NCI-H774 (cell line): ENCODE results near the gene TNIP1.

Experiments
- DNase-seq: peaks from one replicate; lab custom pipeline; 2025; lab: John Stamatoyannopoulos, UW

TNIP1 gene

DNA sequence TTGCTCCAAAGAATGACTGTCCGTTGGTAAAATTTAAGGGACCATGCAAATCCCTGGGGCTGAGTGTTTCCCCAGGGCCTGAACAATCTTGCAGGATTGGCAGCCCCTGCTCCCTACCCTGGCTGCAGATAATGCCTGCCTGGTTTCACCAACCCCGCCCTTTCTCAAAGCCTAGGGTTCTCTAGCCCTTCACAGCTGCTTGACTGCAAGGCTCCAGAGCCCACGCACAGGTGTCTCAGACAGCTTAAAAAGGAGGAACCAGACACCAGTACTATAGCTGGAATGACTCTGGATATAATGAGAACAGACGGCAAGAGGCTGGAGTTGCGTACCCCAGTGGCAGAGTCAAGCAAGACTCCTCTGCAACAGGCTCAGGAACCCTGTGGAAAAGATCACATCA is 25.2 kb upstream of the TNIP1 start:
- no peak for DNase-seq

- DNase-seq = no peak
These were observed 24.7 kb upstream of the TNIP1 start for GRCh38 chr5:151105561-151105960.

- no peak for DNase-seq
These were observed 24.0 kb upstream of the TNIP1 start for GRCh38 chr5:151104795-151105194.

DNA sequence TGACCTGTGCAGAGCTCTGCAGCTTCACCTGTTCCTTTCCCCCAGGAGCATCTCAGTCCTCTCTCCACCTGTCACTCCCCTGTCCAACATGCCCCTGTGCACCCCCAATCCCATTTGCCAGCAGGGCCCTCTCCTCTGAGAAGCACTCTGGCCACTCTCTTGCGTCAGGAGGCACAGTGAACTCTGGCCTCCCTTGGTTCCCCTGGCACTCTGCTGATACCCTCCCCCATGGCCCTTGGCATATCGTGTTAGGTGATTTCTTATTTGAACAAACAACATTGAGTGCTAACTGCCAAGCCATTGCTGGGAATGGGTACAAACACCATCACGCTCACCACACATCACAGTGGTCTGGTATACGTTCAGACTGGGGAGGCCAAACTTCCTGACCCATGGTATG is 20.9 kb upstream of the TNIP1 start:
- DNase-seq = no peak

- DNase-seq = no peak
These were observed 20.3 kb upstream of the TNIP1 start for GRCh38 chr5:151101151-151101550.

GRCh38 chr5:151100681-151101080 is 19.8 kb upstream of the TNIP1 start:
- no peak for DNase-seq

GRCh38 chr5:151098768-151099121 is 17.9 kb upstream of the TNIP1 start:
- no peak for DNase-seq

GRCh38 chr5:151097820-151098767 is 17.3 kb upstream of the TNIP1 start:
- no peak for DNase-seq

- DNase-seq = no peak
These were observed 16.2 kb upstream of the TNIP1 start for GRCh38 chr5:151097061-151097460.

- DNase-seq = no peak
These were observed 15.2 kb upstream of the TNIP1 start for GRCh38 chr5:151096001-151096373.

DNA sequence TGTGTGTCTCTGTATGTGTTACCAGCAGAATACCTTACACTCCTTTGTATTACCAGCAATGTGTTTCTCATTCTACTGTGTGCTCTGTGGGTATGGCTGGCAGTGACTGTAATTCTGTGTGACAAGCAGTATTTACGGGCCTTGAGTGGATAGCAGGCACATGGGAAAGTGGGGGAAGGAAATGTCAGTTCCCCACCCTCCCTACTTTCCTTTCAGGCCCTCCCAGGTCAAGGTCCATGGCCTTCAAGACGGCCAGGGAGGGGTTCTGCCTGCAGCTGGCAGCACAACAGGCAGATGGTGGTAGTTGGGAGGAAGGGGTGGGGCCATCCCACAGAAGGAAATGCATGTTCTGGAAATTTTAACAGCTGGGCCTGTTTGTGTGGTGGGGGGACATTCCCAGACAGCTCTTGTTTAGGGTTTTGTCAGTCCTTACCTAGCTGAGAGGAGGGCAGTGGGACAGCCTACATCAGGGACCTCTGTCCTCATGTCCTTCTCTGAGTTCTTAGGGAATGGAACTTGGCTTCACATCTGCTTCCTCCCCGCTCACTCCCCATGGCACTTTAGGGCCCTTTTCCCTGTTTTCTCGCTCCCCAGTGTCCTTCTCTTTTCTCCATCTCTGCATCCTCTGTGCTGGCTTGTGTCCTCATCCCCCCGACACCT is 14.6 kb upstream of the TNIP1 start:
- DNase-seq = no peak

- no peak for DNase-seq
These were observed 14.0 kb upstream of the TNIP1 start for GRCh38 chr5:151094852-151095245.

DNA sequence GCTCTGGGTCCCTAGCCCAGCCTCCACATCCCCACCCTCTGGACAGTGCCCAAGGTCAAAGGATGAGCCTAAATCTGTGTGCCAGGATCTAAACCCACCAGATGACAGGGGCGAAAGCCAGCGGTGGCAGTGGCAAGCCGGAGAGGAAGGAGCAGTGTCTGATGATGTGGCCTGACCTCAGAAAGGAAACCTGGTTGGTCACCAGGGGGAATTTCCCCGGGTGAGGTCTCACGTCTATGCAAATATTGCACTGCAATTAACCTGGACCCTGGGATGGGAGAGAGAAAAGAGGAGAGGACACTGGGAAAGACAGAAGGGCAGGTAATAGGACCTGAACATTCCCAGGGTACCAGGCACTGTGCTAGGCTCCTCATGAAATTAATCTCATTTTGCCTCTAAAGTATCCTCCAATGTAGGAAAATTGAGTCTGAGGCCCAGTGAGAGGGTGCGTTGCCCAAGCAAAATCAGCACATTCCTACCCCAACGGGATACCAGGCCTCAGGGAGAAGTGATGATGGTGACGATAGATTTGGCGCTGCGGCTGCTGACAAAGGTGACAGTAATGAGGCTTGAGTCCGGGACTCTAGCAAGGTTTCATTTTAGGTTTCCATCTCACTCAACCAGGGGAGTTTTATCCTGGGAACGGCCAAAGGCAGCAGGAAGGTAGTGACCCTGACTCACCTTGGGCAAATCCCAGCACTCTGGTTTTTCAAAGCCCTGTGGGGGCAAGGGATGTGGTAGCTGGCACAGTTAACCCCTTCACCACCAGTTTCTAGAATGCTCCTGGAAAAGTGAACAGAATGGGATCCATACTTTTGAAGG is 13.4 kb upstream of the TNIP1 start:
- no peak for DNase-seq

- no peak for DNase-seq
These were observed 12.6 kb upstream of the TNIP1 start for GRCh38 chr5:151093476-151093889.

DNA sequence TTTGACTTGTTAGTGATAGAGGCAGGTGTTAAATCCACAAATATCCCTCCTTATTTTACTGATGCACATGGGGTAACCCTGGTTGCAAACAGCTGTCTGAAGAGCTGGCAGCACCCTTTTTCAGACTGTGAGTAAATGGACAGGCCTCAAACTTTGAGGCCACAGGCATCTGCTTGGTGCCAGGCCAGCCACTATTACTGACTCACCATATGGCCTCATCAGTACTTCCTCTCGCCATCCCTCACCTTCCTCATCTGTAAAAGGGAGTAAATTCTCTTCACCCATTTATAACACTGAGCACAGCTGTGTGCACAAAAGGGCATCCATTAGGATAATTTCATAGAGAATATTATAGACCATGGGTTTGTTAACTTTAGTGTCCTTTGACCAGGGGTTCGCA is 11.9 kb upstream of the TNIP1 start:
- DNase-seq = no peak

DNA sequence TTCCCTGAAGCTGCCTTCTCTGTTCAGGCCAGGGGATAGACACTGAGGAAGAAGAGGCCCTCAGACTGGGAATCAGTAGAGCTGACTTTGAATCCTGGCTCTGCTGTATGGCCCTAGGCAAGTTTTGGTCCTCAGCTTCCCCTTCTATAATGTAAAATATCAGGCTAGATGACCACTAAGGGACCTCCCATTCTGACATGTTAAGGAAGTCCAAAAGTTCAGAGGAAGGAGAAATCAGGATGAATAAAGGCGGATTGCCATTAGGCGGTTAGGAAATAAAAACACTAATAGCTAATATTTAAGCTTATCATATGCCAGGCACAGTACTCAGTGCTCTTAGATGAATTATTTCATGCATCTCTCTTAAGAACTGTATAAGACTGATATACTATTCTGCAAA is 8.9 kb upstream of the TNIP1 start:
- DNase-seq = no peak

- no peak for DNase-seq
These were observed 8.2 kb upstream of the TNIP1 start for GRCh38 chr5:151088986-151089385.

- DNase-seq = no peak
These were observed 6.7 kb upstream of the TNIP1 start for GRCh38 chr5:151087486-151087885.

DNA sequence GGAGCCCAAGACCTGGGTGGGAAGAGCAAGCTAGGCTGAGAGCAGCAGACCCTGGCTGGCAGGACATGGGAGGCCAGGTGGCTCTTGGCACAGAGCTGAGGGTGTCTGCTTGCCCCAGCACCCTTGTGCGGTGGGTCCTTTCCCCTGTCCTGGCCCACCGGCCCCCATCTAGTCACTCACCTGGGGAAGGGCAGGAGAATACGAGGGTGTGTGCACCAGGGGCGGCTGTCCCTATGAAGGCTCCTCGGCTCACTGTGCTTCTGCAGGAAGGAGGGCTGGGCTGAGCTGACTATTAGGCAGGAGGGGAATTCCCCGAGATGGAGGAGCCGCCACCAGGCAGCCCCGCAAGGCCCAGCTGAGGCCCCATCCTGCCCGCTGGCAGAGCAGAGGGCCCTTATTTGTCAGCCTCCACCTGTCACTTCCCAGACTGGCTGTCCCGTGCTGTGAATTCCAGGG is 6.1 kb upstream of the TNIP1 start:
- DNase-seq = no peak

GRCh38 chr5:151086192-151086869 is 5.5 kb upstream of the TNIP1 start:
- DNase-seq = no peak

- no peak for DNase-seq
These were observed 4.7 kb upstream of the TNIP1 start for GRCh38 chr5:151085517-151086041.

DNA sequence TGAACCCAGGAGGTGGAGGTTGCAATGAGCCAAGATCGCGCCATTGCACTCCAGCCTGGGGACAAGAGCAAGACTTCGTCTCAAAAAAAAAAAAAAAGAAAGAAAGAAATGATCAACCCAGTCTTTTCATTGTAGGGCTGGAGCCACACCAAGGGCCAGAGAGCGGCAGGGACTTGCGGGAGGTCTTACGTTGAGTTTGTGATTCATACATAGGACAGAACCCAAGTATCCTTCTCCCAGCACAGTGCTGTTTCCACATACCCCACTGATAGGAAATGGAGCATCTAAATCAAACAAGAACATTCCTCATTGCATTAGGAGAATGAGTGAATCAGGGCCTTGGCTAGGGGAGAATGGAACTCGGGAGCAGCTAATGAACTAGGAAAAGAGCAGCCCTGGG is 3.5 kb upstream of the TNIP1 start:
- DNase-seq = no peak
